Measurements from ENCODE around the gene SAYSD1.

The SAYSD1 gene

GRCh38 chr6:39108041-39108839 lies 6.7 kb downstream of the SAYSD1 start:
- no peak for DNase-seq (ENCODE audit: low read depth in 2 of 2)

GRCh38 chr6:39107641-39108040 lies 7.3 kb downstream of the SAYSD1 start:
- DNase-seq (ENCODE audit: low read depth in 2 of 2): no peak

- no peak for DNase-seq (ENCODE audit: low read depth in 2 of 2)
Measured at GRCh38 chr6:39107034-39107433, 8.0 kb downstream of the SAYSD1 start.

- no peak for DNase-seq (ENCODE audit: low read depth in 2 of 2)
Measured at GRCh38 chr6:39104528-39104927, 10.5 kb downstream of the SAYSD1 start.

- no peak for DNase-seq (ENCODE audit: low read depth in 2 of 2)
Measured at GRCh38 chr6:39102821-39103136, 12.2 kb downstream of the SAYSD1 start.

- peak in 1 of 2 donors; percentile 5 for DNase-seq (ENCODE audit: low read depth in 2 of 2)
Measured at GRCh38 chr6:39102071-39102820, 12.7 kb downstream of the SAYSD1 start.

- DNase-seq (ENCODE audit: low read depth in 2 of 2): no peak
Measured at GRCh38 chr6:39100358-39100757, 14.6 kb downstream of the SAYSD1 start.

- DNase-seq (ENCODE audit: low read depth in 2 of 2): no peak
Measured at GRCh38 chr6:39095578-39095977, 19.4 kb downstream of the SAYSD1 start.

GRCh38 chr6:39093149-39093708 lies 21.8 kb downstream of the SAYSD1 start:
- DNase-seq (ENCODE audit: low read depth in 2 of 2): no peak

- DNase-seq (ENCODE audit: low read depth in 2 of 2): no peak
Measured at GRCh38 chr6:39092124-39092523, 22.9 kb downstream of the SAYSD1 start.

GRCh38 chr6:39091220-39091619 lies 23.8 kb downstream of the SAYSD1 start:
- DNase-seq (ENCODE audit: low read depth in 2 of 2): no peak

GRCh38 chr6:39090036-39090435 lies 24.9 kb downstream of the SAYSD1 start:
- DNase-seq (ENCODE audit: low read depth in 2 of 2): no peak

GRCh38 chr6:39088331-39088730 lies 26.7 kb downstream of the SAYSD1 start:
- no peak for DNase-seq (ENCODE audit: low read depth in 2 of 2)

GRCh38 chr6:39087197-39087596 lies 27.8 kb downstream of the SAYSD1 start:
- DNase-seq (ENCODE audit: low read depth in 2 of 2): no peak

- DNase-seq (ENCODE audit: low read depth in 2 of 2): no peak
Measured at GRCh38 chr6:39086711-39087110, 28.3 kb downstream of the SAYSD1 start.

- DNase-seq (ENCODE audit: low read depth in 2 of 2): no peak
Measured at GRCh38 chr6:39086294-39086693, 28.7 kb downstream of the SAYSD1 start.

GRCh38 chr6:39085129-39085797 lies 29.7 kb downstream of the SAYSD1 start:
- no peak for DNase-seq (ENCODE audit: low read depth in 2 of 2)

GRCh38 chr6:39084506-39084905 lies 30.5 kb downstream of the SAYSD1 start:
- no peak for DNase-seq (ENCODE audit: low read depth in 2 of 2)

- no peak for DNase-seq (ENCODE audit: low read depth in 2 of 2)
Measured at GRCh38 chr6:39083231-39083634, 31.8 kb downstream of the SAYSD1 start.

- no peak for DNase-seq (ENCODE audit: low read depth in 2 of 2)
Measured at GRCh38 chr6:39082310-39082709, 32.7 kb downstream of the SAYSD1 start.

- no peak for DNase-seq (ENCODE audit: low read depth in 2 of 2)
Measured at GRCh38 chr6:39080246-39080875, 34.6 kb downstream of the SAYSD1 start.

Measured in stimulated activated CD4-positive, alpha-beta T cell treated with anti-CD3 and anti-CD28 coated beads, Interleukin-1b, Interleukin-23, amount 100 ng/mL, for 4 hours (primary cell).